MM.1S (cell line): ENCODE data around the gene B4GALT5.

ENCODE experiments used
- EZH2 ChIP-seq: fragments of 300-600 bp; sonication (generic); optimal IDR thresholded peaks from 2 replicates; pipeline ENCODE3; 2017; ENCODE audit warnings: low read depth, mild to moderate bottlenecking, antibody characterized with exemption, low read length, mixed read lengths
- EZH2phosphoT487 ChIP-seq: fragments of 300-600 bp; sonication (generic); IDR thresholded peaks from 2 replicates; pipeline ENCODE4 v1.6.1; 2018; ENCODE audit warnings: antibody characterized with exemption, low read length
- TF ChIP-seq, protein P1 (sequence below): fragments of 300-600 bp; sonication (generic); IDR thresholded peaks from 2 replicates; pipeline ENCODE4 v1.5.1; 2016; ENCODE audit warnings: antibody characterized with exemption, low read length, mixed read lengths

DNA sequence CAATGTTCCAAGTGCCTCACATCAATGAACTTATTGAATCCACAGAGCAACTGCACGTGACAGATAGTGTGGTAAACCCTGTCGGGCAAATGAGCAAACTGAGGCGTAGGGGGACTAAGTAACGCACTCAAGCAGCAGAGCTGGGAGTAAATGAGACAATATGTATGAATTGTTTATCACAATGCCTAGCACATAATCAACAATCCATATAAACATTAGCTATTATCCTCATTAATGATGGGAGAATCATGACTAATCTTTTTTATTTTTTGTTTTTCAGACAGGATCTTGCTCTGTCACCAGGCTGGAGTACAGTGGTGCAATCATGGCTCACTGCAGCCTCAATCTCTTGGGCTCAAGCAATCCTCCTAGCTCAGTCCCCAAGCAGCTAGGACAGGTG lies 43.9 kb upstream of the B4GALT5 start:
- TF ChIP-seq, protein P1, sequence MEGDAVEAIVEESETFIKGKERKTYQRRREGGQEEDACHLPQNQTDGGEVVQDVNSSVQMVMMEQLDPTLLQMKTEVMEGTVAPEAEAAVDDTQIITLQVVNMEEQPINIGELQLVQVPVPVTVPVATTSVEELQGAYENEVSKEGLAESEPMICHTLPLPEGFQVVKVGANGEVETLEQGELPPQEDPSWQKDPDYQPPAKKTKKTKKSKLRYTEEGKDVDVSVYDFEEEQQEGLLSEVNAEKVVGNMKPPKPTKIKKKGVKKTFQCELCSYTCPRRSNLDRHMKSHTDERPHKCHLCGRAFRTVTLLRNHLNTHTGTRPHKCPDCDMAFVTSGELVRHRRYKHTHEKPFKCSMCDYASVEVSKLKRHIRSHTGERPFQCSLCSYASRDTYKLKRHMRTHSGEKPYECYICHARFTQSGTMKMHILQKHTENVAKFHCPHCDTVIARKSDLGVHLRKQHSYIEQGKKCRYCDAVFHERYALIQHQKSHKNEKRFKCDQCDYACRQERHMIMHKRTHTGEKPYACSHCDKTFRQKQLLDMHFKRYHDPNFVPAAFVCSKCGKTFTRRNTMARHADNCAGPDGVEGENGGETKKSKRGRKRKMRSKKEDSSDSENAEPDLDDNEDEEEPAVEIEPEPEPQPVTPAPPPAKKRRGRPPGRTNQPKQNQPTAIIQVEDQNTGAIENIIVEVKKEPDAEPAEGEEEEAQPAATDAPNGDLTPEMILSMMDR = no peak
- no peak for TF ChIP-seq EZH2phosphoT487
- TF ChIP-seq EZH2 = no peak
